CD1c-positive myeloid dendritic cell (primary cell): ENCODE measurements around the gene TAS2R41.
"Not testable (repeated sequence)": the region's sequence is repeated elsewhere in the genome, so short reads cannot be mapped to it uniquely, and the experiment has no call there.

ENCODE experiments used
- DNase-seq: peaks from one replicate; pipeline ENCODE4 v3.0.0-alpha.2; 2016; ENCODE audit errors: extremely low spot score

Gene TAS2R41

DNA sequence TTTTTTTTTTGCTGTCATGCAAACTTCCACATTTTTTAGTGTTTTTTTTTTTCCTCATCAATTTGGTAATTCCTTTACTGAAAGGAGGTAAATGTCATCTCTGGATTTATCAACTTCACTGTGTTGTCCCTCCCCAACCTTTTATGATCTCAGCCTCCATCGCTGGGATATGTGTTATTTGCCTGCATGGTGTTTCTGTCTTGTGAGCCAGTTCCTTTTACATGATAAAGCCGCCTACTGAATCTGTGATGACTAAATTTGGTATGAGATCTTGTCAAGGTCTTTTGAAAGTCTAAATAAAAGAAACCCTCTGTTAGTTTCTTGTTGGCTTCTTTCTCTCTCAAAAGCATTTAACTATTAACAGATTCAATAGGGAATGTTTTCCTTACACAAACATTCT is 39.3 kb downstream of the TAS2R41 start:
- no peak for DNase-seq

DNA sequence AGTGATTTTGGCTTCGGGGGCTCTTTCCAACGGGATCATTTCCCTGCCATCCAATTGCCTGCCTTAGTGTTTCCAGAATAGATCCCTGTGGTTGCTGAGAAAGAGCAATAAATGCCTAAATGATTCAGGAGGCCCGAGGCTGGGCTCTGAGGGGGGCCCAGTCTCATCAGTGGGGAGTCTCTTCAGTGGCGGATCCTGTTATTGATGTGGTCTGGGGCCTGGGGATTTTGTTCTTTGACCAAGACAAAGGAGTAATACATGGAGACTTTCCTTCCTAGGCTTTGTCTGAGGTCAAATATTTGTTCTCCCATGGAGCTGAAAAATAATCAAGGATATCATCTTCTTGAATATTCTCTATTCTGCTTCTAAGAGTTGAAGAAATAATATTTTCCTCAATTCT is 40.8 kb downstream of the TAS2R41 start:
- DNase-seq: no peak

DNA sequence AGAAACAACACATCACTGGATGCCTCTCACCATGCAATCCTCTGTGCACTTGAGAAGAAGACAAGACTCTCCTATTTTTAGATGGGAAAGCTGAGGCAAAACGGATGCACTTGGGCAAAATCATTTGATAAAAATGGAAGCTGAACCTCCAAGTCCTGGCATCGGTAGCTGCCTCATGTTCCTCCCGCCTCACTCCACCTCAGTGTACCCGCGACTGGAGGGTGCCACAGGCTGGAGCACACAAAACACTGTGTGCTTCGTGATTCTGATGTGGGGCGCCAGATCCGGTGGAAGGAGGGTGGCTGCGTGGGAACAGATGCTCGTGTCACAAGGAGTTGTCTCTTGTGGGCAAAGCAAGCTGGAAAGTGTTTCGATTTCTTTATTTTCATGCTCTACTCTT is 41.3 kb downstream of the TAS2R41 start:
- DNase-seq: no peak

DNA sequence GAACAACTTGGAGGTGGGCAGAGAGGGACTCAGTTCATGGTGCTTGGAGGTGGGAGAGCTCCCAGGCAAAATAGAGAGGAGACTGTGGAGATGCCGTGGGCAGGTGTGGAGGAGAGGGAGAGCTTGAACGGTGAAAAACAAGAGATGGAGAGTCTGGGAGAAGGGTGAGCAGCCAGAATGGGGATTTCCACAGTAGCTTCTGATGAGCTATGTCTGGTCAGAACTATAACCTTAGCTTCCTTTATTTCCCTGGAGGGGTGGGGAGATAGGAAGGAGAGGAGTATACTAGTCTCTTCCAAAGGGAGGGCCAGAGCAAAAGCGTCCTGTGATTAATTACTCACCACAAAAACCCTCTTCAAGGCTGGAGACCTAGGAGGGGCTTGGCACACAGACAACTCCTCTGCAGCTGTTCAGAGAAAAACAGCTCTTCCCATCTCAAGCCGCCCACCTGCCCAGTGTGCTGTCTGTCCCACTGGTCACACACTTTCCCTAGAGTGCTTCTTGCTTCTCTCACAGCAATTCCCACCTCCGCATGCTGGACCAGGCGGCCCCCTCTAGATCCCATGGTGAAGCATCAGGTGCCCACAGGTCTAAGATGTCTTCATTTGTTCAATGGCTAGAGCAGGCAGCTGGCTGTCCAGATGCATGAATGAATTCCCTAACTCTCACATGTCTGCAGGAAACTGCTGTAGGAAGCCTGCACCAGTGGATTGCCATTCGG is 41.9 kb downstream of the TAS2R41 start:
- no peak for DNase-seq

DNA sequence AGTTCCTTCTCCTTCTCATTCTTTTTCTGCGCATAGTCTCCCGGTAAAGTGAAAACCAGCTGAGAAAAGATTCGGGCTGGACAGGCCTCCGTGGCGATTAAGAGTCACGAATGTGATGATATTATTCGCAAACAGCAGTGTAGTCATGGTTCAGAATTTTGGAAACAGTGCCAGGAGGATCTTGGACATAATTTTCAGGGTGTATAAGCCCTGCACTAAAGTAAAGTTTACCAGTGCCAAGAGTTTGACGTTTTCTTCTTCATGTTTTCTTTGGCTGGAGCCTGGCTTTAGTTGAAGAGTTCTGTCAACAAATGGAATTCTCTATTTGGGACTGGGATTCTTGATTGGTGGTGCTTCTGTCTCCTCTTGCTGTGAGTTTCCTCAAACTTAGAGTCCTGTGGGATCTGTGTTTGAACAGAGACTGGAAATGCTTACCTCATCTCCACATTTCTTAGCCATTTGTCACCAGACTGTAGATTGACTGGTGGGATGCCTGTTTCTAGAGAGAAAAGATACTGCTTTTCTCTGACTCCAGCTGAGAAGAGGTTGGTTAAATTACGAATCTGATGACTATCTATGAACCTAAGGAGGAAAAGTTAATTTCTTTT is 44.7 kb downstream of the TAS2R41 start:
- DNase-seq: not testable (repeated sequence)
